HepG2 (cell line): Measurements from ENCODE around the gene SLC24A4.

Source experiments
- CTCF ChIP-seq: sonication (generic); formaldehyde crosslinking; IDR thresholded peaks from 2 replicates; pipeline ENCODE4 v1.5.0; 2020; ENCODE audit warnings: mild to moderate bottlenecking, missing genetic modification reagents, moderate library complexity
- EZH2 ChIP-seq: conservative IDR thresholded peaks from 2 replicates; pipeline ENCODE4 v1.6.1; 2012; ENCODE audit warnings: mild to moderate bottlenecking, low read depth, low read length, moderate library complexity
- GRHL1 ChIP-seq: sonication (generic); formaldehyde crosslinking; conservative IDR thresholded peaks from 2 replicates; pipeline ENCODE4 v1.8.0; 2022; ENCODE audit warnings: missing genetic modification reagents
- HIVEP1 ChIP-seq: sonication (generic); formaldehyde crosslinking; IDR thresholded peaks from 2 replicates; pipeline ENCODE4 v1.4.0; 2020; ENCODE audit warnings: mild to moderate bottlenecking, missing genetic modification reagents
- HMGXB3 ChIP-seq: sonication (generic); formaldehyde crosslinking; IDR thresholded peaks from 2 replicates; pipeline ENCODE4 v1.4.0; 2020; ENCODE audit warnings: missing genetic modification reagents, borderline replicate concordance
- KLF9 ChIP-seq: IDR thresholded peaks from 2 replicates; pipeline ENCODE4 v1.6.1; 2016; ENCODE audit warnings: low read depth
- NRL ChIP-seq: sonication (generic); formaldehyde crosslinking; IDR thresholded peaks from 2 replicates; pipeline ENCODE4 v1.5.0; 2020; ENCODE audit warnings: missing genetic modification reagents, mild to moderate bottlenecking, moderate library complexity, borderline replicate concordance
- RELA ChIP-seq: sonication (generic); formaldehyde crosslinking; IDR thresholded peaks from 2 replicates; pipeline ENCODE4 v1.4.0; 2020; ENCODE audit warnings: missing genetic modification reagents
- RNF2 ChIP-seq: fragments of 450-650 bp; conservative IDR thresholded peaks from 2 replicates; pipeline ENCODE4 v1.6.1; 2016; ENCODE audit warnings: low read depth
- SP1 ChIP-seq, 2 experiments: fragments of 450-650 bp in 1 of 2; sonication (generic) in 1 of 2; formaldehyde crosslinking in 1 of 2; IDR thresholded peaks; 2 replicates each; pipeline versions ENCODE4 v1.4.0 to v1.6.1; 2016 to 2020; ENCODE audit warnings: missing genetic modification reagents in 1 of 2
- TCF12 ChIP-seq, 2 experiments: fragments of 450-650 bp in 1 of 2; sonication (generic) in 1 of 2; formaldehyde crosslinking in 1 of 2; IDR thresholded peaks; 2 replicates each; pipeline versions ENCODE4 v1.6.1 to v1.8.0; 2017 to 2022; ENCODE audit warnings: antibody characterized with exemption in 1 of 2, mild to moderate bottlenecking in 1 of 2, missing genetic modification reagents in 1 of 2, moderate library complexity in 1 of 2
- ZFP91 ChIP-seq: sonication (generic); formaldehyde crosslinking; IDR thresholded peaks from 2 replicates; pipeline ENCODE4 v1.9.0; 2022; ENCODE audit warnings: missing genetic modification reagents, mild to moderate bottlenecking, borderline replicate concordance
- ZFX ChIP-seq: sonication (generic); formaldehyde crosslinking; IDR thresholded peaks from 2 replicates; pipeline ENCODE4 v1.4.0; 2020; ENCODE audit warnings: mild to moderate bottlenecking, low read depth, missing genetic modification reagents, moderate library complexity
- ZNF614 ChIP-seq: IDR thresholded peaks from 2 replicates; pipeline ENCODE4 v1.6.1; 2018; ENCODE audit warnings: missing biosample characterization, missing genetic modification reagents, inconsistent platforms, borderline replicate concordance

- TF ChIP-seq RNF2 (no peak), CTCF (no peak), HIVEP1 (no peak), EZH2 (no peak), KLF9 (CRISPR knock-in tag) (no peak), TCF12 (IDR thresholded peaks at IDR 0.05) (no peak), TCF12 (CRISPR knock-in tag; IDR thresholded peaks at IDR 0.05) (no peak), NRL (CRISPR knock-in tag) (no peak), ZFP91 (CRISPR knock-in tag) (no peak), ZFX (CRISPR knock-in tag) (no peak), ZNF614 (CRISPR knock-in tag) (no peak), HMGXB3 (CRISPR knock-in tag) (no peak), GRHL1 (no peak), SP1 (IDR thresholded peaks at IDR 0.05) (no peak), SP1 (CRISPR knock-in tag; IDR thresholded peaks at IDR 0.05) (no peak), RELA (CRISPR knock-in tag) (no peak)
These were observed 84.4 kb downstream of the SLC24A4 start for GRCh38 chr14:92407410-92407809.
